H1 (cell line): ENCODE measurements around the gene PFKP. TPM values are rescaled to one million over a fixed set of nuclear protein-coding genes. Genes with fewer than 3 reads are reported as not detected.
A peak's percentile ranks its signal among the peaks of the same experiment; 100 is the strongest.

Source experiments
- CTCF ChIA-PET: fragments of 300-600 bp; sonication (Branson Sonifier 250); formaldehyde crosslinking; loops from one replicate; lab custom pipeline; 2021; ENCODE audit not compliant: partially characterized antibody; lab: Charles Lee
- POLR2A ChIA-PET: fragments of 300-600 bp; sonication (Branson Sonifier 250); formaldehyde crosslinking; loops from one replicate; lab custom pipeline; 2021; ENCODE audit warnings: inconsistent platforms; ENCODE audit not compliant: partially characterized antibody; lab: Charles Lee
- DNase-seq, 2 experiments: peaks; one replicate each; pipeline versions ENCODE4 v3.0.0 to v3.0.0-alpha.2; 2010 to 2022; ENCODE audit warnings: low spot score in 2 of 2, low read depth in 1 of 2, mixed read lengths in 1 of 2
- FAIRE-seq: peaks from 2 replicates; lab custom pipeline; 2011; peaks lifted over from hg19 to GRCh38; lab: Jason Lieb, UNC
- H2AFZ ChIP-seq: 2 replicates; pipeline ENCODE4 v1.8.1; 2012; ENCODE audit warnings: low read length, inconsistent platforms
- H2AK5ac ChIP-seq: 2 replicates; pipeline ENCODE4 v1.6.1; 2013; ENCODE audit warnings: low read depth, low read length
- H2BK120ac ChIP-seq: replicated peaks from 2 replicates; pipeline ENCODE3; 2013; ENCODE audit warnings: low read depth, low read length, inconsistent platforms
- H2BK12ac ChIP-seq: 2 replicates; pipeline ENCODE4 v1.6.1; 2013; ENCODE audit warnings: low read depth, low read length
- H2BK15ac ChIP-seq: 2 replicates; pipeline ENCODE4 v1.6.1; 2013; ENCODE audit warnings: low read length
- H2BK20ac ChIP-seq: 2 replicates; pipeline ENCODE4 v1.6.1; 2013; ENCODE audit warnings: low read length
- H2BK5ac ChIP-seq: 2 replicates; pipeline ENCODE4 v1.6.1; 2013; ENCODE audit warnings: low read depth, low read length
- H3K14ac ChIP-seq: 2 replicates; pipeline ENCODE4 v1.6.1; 2013; ENCODE audit warnings: inconsistent platforms; ENCODE audit not compliant: insufficient read length
- H3K18ac ChIP-seq: 2 replicates; pipeline ENCODE4 v1.6.1; 2013; ENCODE audit warnings: low read length; ENCODE audit errors: extremely low read depth
- H3K23ac ChIP-seq: 2 replicates; pipeline ENCODE4 v1.6.1; 2013; ENCODE audit warnings: inconsistent platforms; ENCODE audit not compliant: insufficient read length
- H3K23me2 ChIP-seq: 2 replicates; pipeline ENCODE4 v1.6.1; 2013; ENCODE audit warnings: low read depth, low read length
- H3K27ac ChIP-seq: 2 replicates; pipeline ENCODE4 v1.6.1; 2011; ENCODE audit warnings: low read depth, low read length, inconsistent platforms
- H3K27me3 ChIP-seq, 4 experiments: replicated peaks in 1 of 4; 1 replicate in 1 of 4; 2 replicates in 3 of 4; pipeline versions ENCODE4 v1.6.1 to v1.8.1; 2011 to 2013; ENCODE audit warnings: low read length in 3 of 4, mild to moderate bottlenecking in 3 of 4, inconsistent platforms in 2 of 4, mixed read lengths in 2 of 4, moderate library complexity in 1 of 4; ENCODE audit not compliant: control insufficient read depth in 3 of 4, insufficient read depth in 3 of 4; ENCODE audit errors: extremely low read depth in 1 of 4
- H3K36me3 ChIP-seq, 4 experiments: 2 replicates each; pipeline versions ENCODE4 v1.6.1 to v1.8.1; 2011 to 2013; ENCODE audit warnings: mild to moderate bottlenecking in 4 of 4, low read length in 3 of 4, moderate library complexity in 2 of 4, control low read depth in 1 of 4, inconsistent platforms in 1 of 4; ENCODE audit not compliant: insufficient read depth in 4 of 4, control insufficient read depth in 2 of 4
- H3K4ac ChIP-seq: replicated peaks from 2 replicates; pipeline ENCODE3; 2013; ENCODE audit warnings: low read length, low read depth, mixed read lengths, inconsistent platforms; ENCODE audit not compliant: insufficient read length
- H3K4me1 ChIP-seq, 4 experiments: replicated peaks in 1 of 4; 1 replicate in 1 of 4; 2 replicates in 3 of 4; pipeline versions ENCODE4 v1.6.1 to v1.8.1; 2011 to 2013; ENCODE audit warnings: low read length in 3 of 4, inconsistent platforms in 2 of 4, mixed read lengths in 1 of 4; ENCODE audit not compliant: insufficient read depth in 4 of 4, control insufficient read depth in 3 of 4
- H3K4me2 ChIP-seq, 2 experiments: 2 replicates each; pipeline versions ENCODE4 v1.6.1 to v1.8.1; 2011 to 2013; ENCODE audit warnings: low read depth in 2 of 2, low read length in 2 of 2, control low read depth in 1 of 2, inconsistent platforms in 1 of 2, mild to moderate bottlenecking in 1 of 2; ENCODE audit not compliant: insufficient read depth in 1 of 2
- H3K4me3 ChIP-seq, 4 experiments: fragments of 200-600, 300-600 bp in 1 of 4; sonication (generic), shearing (Covaris generic), sonication (Bioruptor Twin) in 1 of 4; 2 replicates each; pipeline versions ENCODE4 v1.5.1 to v1.8.1; 2011 to 2016; ENCODE audit warnings: low read length in 4 of 4, low read depth in 3 of 4, control low read depth in 2 of 4, inconsistent platforms in 2 of 4, mild to moderate bottlenecking in 2 of 4, mixed read lengths in 1 of 4, moderate library complexity in 1 of 4; ENCODE audit not compliant: insufficient read depth in 2 of 4; ENCODE audit errors: extremely low read depth in 1 of 4
- H3K56ac ChIP-seq: replicated peaks from 2 replicates; pipeline ENCODE3; 2013; ENCODE audit warnings: low read depth, mild to moderate bottlenecking, mixed read lengths, low read length, inconsistent platforms; ENCODE audit not compliant: insufficient read length
- H3K79me1 ChIP-seq: 2 replicates; pipeline ENCODE4 v1.6.1; 2013; ENCODE audit warnings: low read depth, low read length, control low read depth
- H3K79me2 ChIP-seq, 2 experiments: 2 replicates each; pipeline versions ENCODE4 v1.6.1 to v1.8.1; 2012 to 2013; ENCODE audit warnings: low read length in 2 of 2, mild to moderate bottlenecking in 2 of 2, inconsistent platforms in 1 of 2; ENCODE audit not compliant: insufficient read depth in 2 of 2, control insufficient read depth in 1 of 2
- H3K9ac ChIP-seq, 4 experiments: replicated peaks in 1 of 4; 1 replicate in 1 of 4; 2 replicates in 3 of 4; pipeline versions ENCODE4 v1.6.1 to v1.8.1; 2011 to 2013; ENCODE audit warnings: low read depth in 3 of 4, low read length in 3 of 4, control low read depth in 2 of 4, mild to moderate bottlenecking in 2 of 4, moderate library complexity in 2 of 4, inconsistent platforms in 1 of 4; ENCODE audit errors: extremely low read depth in 1 of 4
- H3K9me3 ChIP-seq, 2 experiments: 2 replicates each; pipeline versions ENCODE4 v1.6.1 to v1.8.1; 2012 to 2013; ENCODE audit warnings: mild to moderate bottlenecking in 2 of 2, moderate library complexity in 2 of 2, control low read depth in 1 of 2, inconsistent platforms in 1 of 2, low read depth in 1 of 2, low read length in 1 of 2, mixed read lengths in 1 of 2; ENCODE audit not compliant: insufficient read depth in 2 of 2
- H4K20me1 ChIP-seq, 2 experiments: replicated peaks in 1 of 2; 2 replicates each; pipeline versions ENCODE3 to v1.8.1; 2011 to 2013; ENCODE audit warnings: inconsistent platforms in 2 of 2, low read length in 2 of 2, mild to moderate bottlenecking in 1 of 2; ENCODE audit not compliant: insufficient read depth in 2 of 2, control insufficient read depth in 1 of 2
- H4K5ac ChIP-seq: 2 replicates; pipeline ENCODE4 v1.6.1; 2013; ENCODE audit warnings: low read length, low read depth, mixed read lengths, inconsistent platforms; ENCODE audit not compliant: insufficient read length
- H4K8ac ChIP-seq: 2 replicates; pipeline ENCODE4 v1.8.0; 2013; ENCODE audit warnings: mild to moderate bottlenecking, moderate library complexity, low read length, inconsistent platforms; ENCODE audit not compliant: insufficient read depth; ENCODE audit errors: extremely low read depth
- H4K91ac ChIP-seq: replicated peaks from 2 replicates; pipeline ENCODE3; 2013; ENCODE audit warnings: low read length, mixed read lengths, inconsistent platforms; ENCODE audit not compliant: insufficient read length
- ATF3 ChIP-seq: IDR thresholded peaks from 2 replicates; pipeline ENCODE4 v1.6.1; 2011; ENCODE audit warnings: low read depth, mild to moderate bottlenecking, low read length; ENCODE audit not compliant: insufficient read depth
- CHD1 ChIP-seq: IDR thresholded peaks from 2 replicates; pipeline ENCODE4 v1.6.1; 2012; ENCODE audit warnings: low read depth, low read length, improper control_type of control experiment
- JUN ChIP-seq: IDR thresholded peaks from 2 replicates; pipeline ENCODE4 v1.6.1; 2011; ENCODE audit warnings: low read depth, mild to moderate bottlenecking, improper control_type of control experiment, low read length
- JUND ChIP-seq: IDR thresholded peaks from 2 replicates; pipeline ENCODE4 v1.6.1; 2011; ENCODE audit warnings: mild to moderate bottlenecking, improper control_type of control experiment, low read length
- MAX ChIP-seq: IDR thresholded peaks from 2 replicates; pipeline ENCODE4 v1.6.1; 2012; ENCODE audit warnings: inconsistent platforms
- RNF2 ChIP-seq: fragments of 200-900, 300-1000 bp; sonication (generic); IDR thresholded peaks from 2 replicates; pipeline ENCODE4 v1.7.1; 2016; ENCODE audit warnings: borderline replicate concordance, low read depth, mild to moderate bottlenecking, antibody characterized with exemption, low read length; ENCODE audit not compliant: poor library complexity, severe bottlenecking; ENCODE audit errors: missing control alignments
- RXRA ChIP-seq: IDR thresholded peaks from 2 replicates; pipeline ENCODE4 v1.6.1; 2011; ENCODE audit warnings: low read depth, mild to moderate bottlenecking, low read length, moderate library complexity; ENCODE audit not compliant: insufficient read depth
- SIX5 ChIP-seq: IDR thresholded peaks from 2 replicates; pipeline ENCODE4 v1.6.1; 2011; ENCODE audit warnings: mild to moderate bottlenecking, low read depth, low read length
- SUZ12 ChIP-seq: fragments of 200-600 bp; sonication (generic); IDR thresholded peaks from 2 replicates; pipeline ENCODE4 v1.6.1; 2012; ENCODE audit warnings: mild to moderate bottlenecking, inconsistent platforms, low read length, moderate library complexity, mixed read lengths
- TAF1 ChIP-seq: IDR thresholded peaks from 2 replicates; pipeline ENCODE4 v1.6.1; 2011; ENCODE audit warnings: mild to moderate bottlenecking, low read depth, low read length
- TAF7 ChIP-seq: optimal IDR thresholded peaks from 2 replicates; pipeline ENCODE3; 2011; ENCODE audit warnings: low read depth, mild to moderate bottlenecking, inconsistent platforms, low read length, moderate library complexity, borderline replicate concordance
- TEAD4 ChIP-seq: IDR thresholded peaks from 2 replicates; pipeline ENCODE4 v1.6.1; 2012; ENCODE audit warnings: low read depth, low read length, inconsistent platforms, mixed read lengths
- ZNF274 ChIP-seq: IDR thresholded peaks from 2 replicates; pipeline ENCODE4 v1.7.0; 2012; ENCODE audit warnings: low read length, borderline replicate concordance; ENCODE audit errors: extremely low read depth
- WGBS, 2 experiments: shearing (Covaris generic) in 1 of 2; methylation state at CpG; one replicate each; pipeline versions ENCODE4 v1.1.6 to v1.1.7; 2013 to 2015; ENCODE audit warnings: low lambda C conversion rate in 2 of 2, mixed read lengths in 2 of 2, inconsistent platforms in 1 of 2, low coverage in 1 of 2, missing lambda C conversion rate in 1 of 2; ENCODE audit not compliant: insufficient replicate concordance in 2 of 2, insufficient coverage in 1 of 2, insufficient read length in 1 of 2; ENCODE audit errors: extremely low coverage in 1 of 2, missing lambda C conversion rate in 1 of 2; 5-methylcytosine and 5-hydroxymethylcytosine counted together
- polyA plus RNA-seq, 7 experiments: library from polyadenylated mRNA; depleted of rRNA in 3 of 7; stranded (reverse) in 5 of 7; unstranded in 2 of 7; fragments of >200 nt in 5 of 7; fragments of 200-250 nt in 2 of 7; gene quantifications; 1 replicate in 5 of 7; 2 replicates in 1 of 7; 4 replicates in 1 of 7; pipeline versions ENCODE4 v1.2.1 to v1.2.3, GENCODE V29; 2011 to 2013; ENCODE audit warnings: missing spikeins in 2 of 7, mixed read lengths in 2 of 7
- total RNA-seq: library from RNA; stranded (reverse); fragmentation: NEBNext Ultra II Directional; extraction: Animal tissue kit (Norgen Biotek cat#: 25700); gene quantifications from 2 replicates; pipeline ENCODE4 v1.2.1, GENCODE V29; 2021

The PFKP gene
- total and polyA plus RNA-seq, 2 of the 8 experiments (the other 6 are each of a cell fraction or from before 2014, with no cell fraction given) = 51.2 to 128 TPM

GRCh38 chr10:3169271-3169670, 101.9 kb downstream of the PFKP start:
- Histone ChIP-seq H3K79me2 (no peaks in the 10 kb centered on the region; a peak in 1 of 4 replicates), H2AK5ac (no peak overlapping the region), H3K79me1 (no peaks in the 10 kb centered on the region), H2BK120ac (no peak overlapping the region), H3K9me3 (no peaks in the 10 kb centered on the region), H3K4me1 (peaks cover 0 to 7% (median 4%) of the 10 kb centered on the region in 4 experiments; a peak in 5 of 7 replicates), H3K4ac (peak overlapping the region; percentile 66), H3K18ac (no peak overlapping the region), H3K14ac (no peak overlapping the region), H2BK5ac (no peak overlapping the region), H2AFZ (no peak overlapping the region), H3K56ac (no peak overlapping the region), H4K8ac (no peak overlapping the region; the same call in 1 of the 2 replicates), H4K91ac (no peak overlapping the region), H3K27ac (no peak overlapping the region), H3K23me2 (peaks cover 2% of the 10 kb centered on the region; the same call in 1 of the 2 replicates), H3K4me3 (no peak overlapping the region), H4K5ac (no peak overlapping the region), H2BK20ac (no peak overlapping the region), H4K20me1 (peaks cover 0 to 5% of the 10 kb centered on the region in 2 experiments), H3K23ac (no peak overlapping the region), H3K4me2 (no peak overlapping the region), H2BK12ac (no peak overlapping the region), H3K36me3 (peaks cover 0 to 18% (median 6%) of the 10 kb centered on the region in 4 experiments; a peak in 2 of 8 replicates), H2BK15ac (no peak overlapping the region), H3K9ac (no peak overlapping the region), H3K27me3 (no peaks in the 10 kb centered on the region)
- ChIA-PET CTCF (interaction anchor here (0.7 to 1.9 kb wide), 3 partner anchors 14 to 36 kb away, joined by 3 to 5 read pairs (median 4); no protein-coding TSS in a partner anchor), POLR2A (interaction anchor here (1.0 to 1.4 kb wide), 2 partner anchors 16 to 23 kb away, joined by 3 to 4 read pairs; no protein-coding TSS in a partner anchor)
- 93% methylated on average over 10 of the region's 10 CpGs; no CpG with 5 or more reads in 1 of the 2 experiments for WGBS, 2 experiments
- no peak for FAIRE-seq
- no peak for TF ChIP-seq TEAD4
- TF ChIP-seq SIX5 = no peak
- no peak for TF ChIP-seq RXRA
- no peak for TF ChIP-seq JUN
- no peak for TF ChIP-seq RNF2
- TF ChIP-seq JUND = no peak
- TF ChIP-seq ZNF274 = no peak
- TF ChIP-seq ATF3 = no peak
- no peak for TF ChIP-seq SUZ12
- no peak for TF ChIP-seq TAF1
- no peak for TF ChIP-seq CHD1
- TF ChIP-seq MAX = no peak
- no peak for TF ChIP-seq TAF7
- DNase-seq = no peak
